OCI-LY3 (cell line): ENCODE results near the gene NUBPL.
"Not testable (repeated sequence)": the region's sequence is repeated elsewhere in the genome, so short reads cannot be mapped to it uniquely, and the experiment has no call there.

Source experiments
- CTCF ChIP-seq: fragments of 200-600, 300-600 bp; sonication (generic); IDR thresholded peaks from 2 replicates; pipeline ENCODE4 v1.5.1; 2014; ENCODE audit warnings: antibody characterized with exemption, low read length, low read depth
- EZH2phosphoT487 ChIP-seq: fragments of 200-600 bp; shearing (Covaris generic); IDR thresholded peaks from 2 replicates; pipeline ENCODE4 v1.6.1; 2018; ENCODE audit warnings: antibody characterized with exemption, mixed run types, low read depth

GRCh38 chr14:31708661-31709060 is 147.5 kb downstream of the NUBPL start:
- not testable (repeated sequence) for TF ChIP-seq CTCF, EZH2phosphoT487
